ENCODE results near the gene NMRK2.

- TF ChIP-seq POLR2AphosphoS5 (IDR thresholded peaks at IDR 0.05; ENCODE audit: borderline replicate concordance, low read depth, low read length) (no peak), EZH2 (IDR thresholded peaks at IDR 0.05) (no peak)
These were observed 39.2 kb upstream of the NMRK2 start for GRCh38 chr19:3893509-3894179.
